ENCODE results near the gene CXorf66. TPM values are rescaled to one million over a fixed set of nuclear protein-coding genes. Genes with fewer than 3 reads are reported as not detected.
"Not testable (repeated sequence)": the region's sequence is repeated elsewhere in the genome, so short reads cannot be mapped to it uniquely, and the experiment has no call there.

CXorf66 gene, protein sequence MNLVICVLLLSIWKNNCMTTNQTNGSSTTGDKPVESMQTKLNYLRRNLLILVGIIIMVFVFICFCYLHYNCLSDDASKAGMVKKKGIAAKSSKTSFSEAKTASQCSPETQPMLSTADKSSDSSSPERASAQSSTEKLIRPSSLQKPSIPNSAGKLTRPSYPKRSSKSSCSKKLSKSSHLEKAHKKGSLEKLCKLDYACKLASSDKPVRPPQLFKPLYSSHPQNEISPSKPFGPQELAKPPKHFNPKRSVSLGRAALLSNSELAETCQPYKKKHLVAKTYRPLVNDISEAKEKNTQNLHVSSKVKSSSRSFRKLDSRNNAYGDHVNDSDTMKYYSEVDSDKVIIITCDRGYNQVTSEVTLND
- total RNA-seq, result not detected

DNA sequence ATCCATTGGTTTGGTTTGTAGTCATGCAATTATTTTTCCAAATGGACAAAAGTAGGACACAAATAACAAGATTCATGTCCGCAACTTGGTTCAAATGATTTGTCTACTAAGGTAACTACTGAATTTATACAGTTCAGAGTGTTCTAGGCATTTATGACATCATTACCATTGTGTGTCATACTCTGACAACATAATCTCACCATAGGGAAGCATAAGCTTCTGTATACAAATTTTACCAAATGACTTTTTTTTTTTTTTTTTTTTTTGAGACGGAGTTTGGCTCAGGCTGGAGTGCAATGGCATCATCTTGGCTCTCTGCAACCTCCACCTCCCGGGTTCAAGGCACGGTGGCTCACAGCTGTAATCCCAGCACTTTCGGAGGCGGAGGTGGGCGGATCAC is at the start of gene CXorf66:
Gene CXorf66 (minus strand): TSS at position 101 of the 400 bp plus-strand sequence. CDS start 25 bp downstream, at position 76.
- no peak for DNase-seq

- no peak for DNase-seq
Measured at GRCh38 chrX:139982856-139983255, 17.5 kb upstream of the CXorf66 start.

DNA sequence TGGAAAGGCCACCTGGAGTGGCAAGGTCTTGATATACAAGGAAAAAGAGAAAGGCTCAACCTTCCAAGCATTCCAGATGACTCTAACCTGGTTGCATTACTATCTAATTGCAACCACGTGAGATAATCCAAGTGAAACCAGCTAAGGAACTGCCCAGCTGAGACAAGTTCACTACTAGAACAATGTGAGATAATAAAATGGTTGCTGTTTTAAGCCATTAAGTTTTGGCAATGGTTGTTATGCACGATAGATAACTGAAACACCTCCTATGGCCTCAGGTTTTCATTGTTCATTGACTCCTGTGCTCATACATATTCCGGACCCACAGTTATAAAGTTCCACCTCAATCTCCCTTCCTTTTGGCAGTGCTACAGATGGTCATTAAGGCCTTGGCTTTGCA is 9.2 kb upstream of the CXorf66 start:
- no peak for DNase-seq

DNA sequence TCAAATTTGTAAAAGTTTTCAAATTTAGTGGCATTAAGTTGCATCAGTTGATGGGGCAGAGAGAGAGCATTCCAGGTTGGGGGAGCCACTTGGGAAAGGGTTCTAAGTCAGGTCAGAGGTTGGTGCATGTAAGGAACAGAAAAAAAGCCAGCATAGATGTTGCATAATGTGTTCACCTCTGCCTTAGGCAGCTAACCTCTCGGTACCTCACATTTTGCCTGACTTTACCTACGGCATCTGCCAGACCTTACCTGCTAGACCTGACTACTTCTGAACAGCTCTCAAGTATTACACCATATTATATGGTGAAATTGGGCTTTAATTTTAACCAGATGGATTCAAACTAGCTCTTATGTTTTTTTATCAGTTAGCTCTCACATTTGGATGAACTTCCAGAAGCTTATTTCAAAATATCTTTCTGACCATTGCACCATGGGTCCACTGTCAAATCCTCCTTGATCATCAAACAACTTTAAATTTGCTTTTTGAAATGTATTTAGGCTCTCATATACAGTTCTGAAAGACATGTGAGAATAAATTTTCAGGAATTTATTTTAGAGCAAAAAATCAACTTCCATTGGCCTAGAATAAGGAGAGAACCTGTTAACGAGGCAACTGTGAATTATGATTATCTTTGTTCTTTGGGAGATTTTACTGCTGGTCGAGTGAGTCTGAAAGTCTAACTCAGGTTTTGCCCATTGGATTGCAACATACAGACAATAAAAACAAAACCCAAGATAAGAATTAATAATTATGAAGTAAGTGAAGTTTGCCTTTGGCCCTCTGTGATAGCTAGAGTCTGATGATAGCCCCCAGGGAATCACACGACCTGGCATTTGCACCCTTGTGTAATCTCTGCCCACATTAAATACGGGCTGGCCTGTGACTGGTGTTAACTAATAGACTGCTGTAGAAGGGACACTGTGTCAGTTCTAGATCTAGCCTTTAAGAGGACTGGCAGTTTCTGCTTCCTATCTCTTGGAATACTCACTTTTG is 7.6 kb upstream of the CXorf66 start:
- DNase-seq, result no peak

DNA sequence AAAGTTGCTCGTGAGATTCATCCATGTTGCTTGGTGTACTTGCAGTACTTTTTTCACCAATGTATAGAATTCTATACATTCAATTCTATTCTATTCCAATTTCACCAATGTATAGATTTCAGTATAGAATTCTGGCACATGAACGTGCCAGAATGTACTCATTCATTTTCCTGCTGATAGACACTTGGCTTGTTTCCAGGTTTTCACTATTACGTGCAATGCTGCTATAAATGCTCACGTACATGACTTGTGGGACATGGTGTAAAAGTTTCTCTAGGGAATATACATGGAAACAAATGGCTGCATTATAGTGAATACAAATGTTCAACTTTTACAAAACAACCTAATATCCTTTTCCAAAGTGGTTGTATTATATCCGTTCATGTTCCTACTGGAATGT is 6.8 kb upstream of the CXorf66 start:
- no peak for DNase-seq

DNA sequence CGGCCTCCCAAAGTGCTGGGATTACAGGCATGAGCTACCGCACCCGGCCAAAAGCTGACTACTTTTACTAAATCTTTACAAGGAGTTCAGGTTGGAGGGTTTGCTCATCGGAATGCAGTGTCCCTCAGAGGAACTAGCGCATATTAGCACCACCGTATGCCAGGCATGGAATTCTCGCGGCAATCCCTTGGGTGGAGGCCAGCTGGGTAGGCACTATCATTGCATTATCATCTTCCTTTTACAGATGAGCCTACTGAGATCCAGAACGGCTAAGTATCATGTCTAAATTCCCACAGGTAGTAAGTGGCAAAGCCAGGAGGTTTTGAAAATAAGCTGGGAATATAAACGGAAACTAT is 6.1 kb upstream of the CXorf66 start:
- no peak for DNase-seq

GRCh38 chrX:139969286-139969685 is 4.0 kb upstream of the CXorf66 start:
- DNase-seq, result no peak

- DNase-seq, result no peak
Measured at GRCh38 chrX:139967750-139968149, 2.4 kb upstream of the CXorf66 start.

GRCh38 chrX:139967300-139967699 is 2.0 kb upstream of the CXorf66 start:
- DNase-seq, result no peak

DNA sequence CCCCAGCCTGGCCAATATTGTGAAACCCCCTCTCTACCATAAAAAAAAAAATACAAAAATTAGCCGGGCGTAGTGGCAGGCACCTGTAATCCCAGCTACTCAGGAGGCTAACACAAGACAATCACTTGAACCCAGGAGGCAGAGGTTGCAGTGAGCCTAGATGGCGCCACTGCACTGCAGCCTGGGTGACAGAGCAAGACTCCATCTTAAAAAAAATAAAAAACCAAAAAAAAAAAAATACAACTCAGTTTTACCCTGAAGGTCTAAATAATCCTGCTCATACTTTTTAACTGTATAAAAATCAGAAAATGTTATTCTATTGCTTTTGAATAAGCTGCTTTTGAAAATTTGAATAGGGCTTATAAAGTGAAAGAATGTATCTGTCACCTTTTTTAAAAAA is 838 bp upstream of the CXorf66 start:
- DNase-seq, result not testable (repeated sequence)

DNA sequence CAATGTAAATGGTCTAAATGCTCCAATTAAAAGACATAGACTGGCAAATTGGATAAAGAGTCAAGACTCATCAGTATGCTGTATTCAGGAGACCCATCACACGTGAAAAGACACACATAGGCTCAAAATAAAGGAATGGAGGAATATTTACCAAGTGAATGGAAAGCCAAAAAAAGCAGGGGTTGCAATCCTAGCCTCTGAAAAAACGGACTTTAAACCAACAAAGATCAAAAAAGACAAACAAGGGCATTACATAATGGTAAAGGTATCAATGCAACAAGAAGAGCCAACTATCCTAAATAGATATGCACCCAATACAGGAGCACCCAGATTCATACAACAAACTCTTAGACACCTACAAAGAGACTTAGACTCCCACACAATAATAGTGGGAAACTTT is 4.2 kb downstream of the CXorf66 start:
- not testable (repeated sequence) for DNase-seq

- DNase-seq, result no peak
Measured at GRCh38 chrX:139949703-139950102, 15.6 kb downstream of the CXorf66 start.

DNA sequence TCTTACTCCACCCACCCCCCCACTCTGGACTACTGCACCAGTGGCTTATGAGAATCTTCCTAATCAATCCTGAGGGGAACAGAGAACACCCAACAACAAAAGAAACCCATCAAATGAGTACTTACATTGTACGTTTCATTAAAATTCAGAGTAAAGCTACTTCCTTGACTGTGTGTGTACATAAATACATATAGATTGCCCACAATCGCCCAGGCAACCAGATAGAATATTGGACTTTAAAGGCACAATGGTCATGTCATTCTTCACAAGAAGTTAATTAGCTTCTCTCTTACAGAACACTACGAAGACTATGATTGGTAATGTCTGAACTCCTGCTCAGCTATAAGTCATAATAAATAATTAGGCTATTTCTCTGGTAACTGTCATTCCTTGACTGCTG is 20.2 kb downstream of the CXorf66 start:
- no peak for DNase-seq

DNA sequence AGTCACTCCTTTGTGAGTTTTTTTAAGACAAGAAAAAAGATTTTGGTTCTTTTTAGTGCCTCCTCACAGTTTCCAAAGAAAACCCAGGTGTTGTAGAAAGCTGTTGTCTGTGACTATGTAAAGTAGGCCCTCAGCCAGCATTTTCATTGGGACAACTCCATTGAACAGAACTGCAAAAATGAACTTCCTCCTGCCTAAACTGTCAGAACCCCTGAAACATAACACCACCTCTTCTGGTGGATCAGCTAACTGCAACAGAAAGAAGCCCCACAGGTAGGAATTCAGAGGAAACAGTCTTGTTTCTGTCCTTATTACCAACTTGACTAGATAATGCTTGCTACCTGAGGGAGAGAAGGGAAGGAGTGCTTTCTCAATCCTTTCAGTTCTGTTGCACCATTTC is 29.1 kb downstream of the CXorf66 start:
- DNase-seq, result no peak

GRCh38 chrX:139933904-139934303 is 31.4 kb downstream of the CXorf66 start:
- no peak for DNase-seq

DNA sequence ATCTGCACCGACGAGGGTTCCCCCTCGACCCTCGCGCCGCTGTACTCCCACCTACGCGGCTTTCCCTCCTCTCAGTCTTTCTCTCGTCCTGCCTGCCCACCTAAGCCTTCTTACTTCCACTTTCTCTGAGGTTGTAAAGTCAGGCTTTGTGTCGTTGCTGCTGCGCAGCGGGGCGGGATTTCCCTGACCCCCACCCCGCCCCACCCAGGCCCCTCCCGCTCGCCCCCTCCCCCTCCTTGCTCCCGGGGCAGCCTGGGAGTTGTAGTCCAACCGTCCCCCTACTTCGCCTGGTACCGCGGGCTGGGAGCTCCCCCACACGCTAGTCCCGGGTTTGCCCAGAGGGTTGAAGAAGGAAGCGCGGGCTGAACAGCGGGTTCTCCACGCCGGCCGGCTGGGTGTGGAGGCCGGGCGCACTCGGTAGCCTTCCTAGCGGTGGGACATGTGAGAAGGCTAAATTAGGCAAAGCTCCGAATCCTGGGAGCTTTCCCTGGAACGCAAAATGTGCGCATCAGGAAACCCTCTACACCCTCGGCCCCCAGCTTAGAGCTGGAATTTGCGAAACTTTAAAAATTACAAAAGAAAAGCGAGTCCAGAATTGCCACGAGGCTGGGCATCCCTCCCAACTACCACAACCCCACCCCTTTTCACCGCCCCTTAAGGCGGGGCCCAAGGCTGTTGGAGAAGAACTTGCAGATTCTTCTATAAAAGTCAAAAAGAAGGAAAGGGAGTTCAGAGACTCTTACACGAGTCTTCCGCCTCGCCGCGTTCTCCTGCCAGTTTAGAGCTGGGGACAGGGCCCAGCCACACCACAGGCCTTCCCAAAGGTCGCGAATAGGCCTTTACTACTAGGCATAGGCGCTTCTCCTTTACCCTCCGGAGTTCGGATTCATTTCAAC is 32.2 kb downstream of the CXorf66 start, which contains the start of gene ATP11C:
Gene ATP11C (minus strand): TSS at position 153 of the 896 bp plus-strand sequence. CDS start 1,011 bp downstream, outside the sequence.
- peak; percentile 73 for DNase-seq

GRCh38 chrX:139932073-139932900 is 33.0 kb downstream of the CXorf66 start:
- peak; percentile 25 for DNase-seq

GRCh38 chrX:139931646-139932072 is 33.7 kb downstream of the CXorf66 start:
- DNase-seq, result peak; percentile 2

- no peak for DNase-seq
Measured at GRCh38 chrX:139930916-139931645, 34.2 kb downstream of the CXorf66 start.

DNA sequence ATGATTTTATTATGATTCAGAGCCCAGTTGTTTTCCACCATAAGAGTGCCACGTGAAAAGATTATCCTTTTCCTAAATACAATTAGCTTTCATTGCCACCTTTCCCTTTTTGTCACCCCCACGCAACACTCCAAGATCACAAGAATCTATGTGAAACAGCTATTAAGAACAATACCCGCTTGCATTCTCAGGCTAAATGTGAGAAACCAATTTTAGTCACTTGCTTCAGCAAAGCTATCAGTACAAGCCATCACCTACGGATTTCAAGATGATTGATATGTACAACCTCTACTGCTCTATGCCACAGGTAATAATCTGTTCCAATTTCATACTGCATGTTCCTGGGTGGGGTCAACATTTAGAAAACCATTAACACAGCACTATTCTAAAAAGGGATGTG is 34.9 kb downstream of the CXorf66 start:
- DNase-seq, result no peak

DNA sequence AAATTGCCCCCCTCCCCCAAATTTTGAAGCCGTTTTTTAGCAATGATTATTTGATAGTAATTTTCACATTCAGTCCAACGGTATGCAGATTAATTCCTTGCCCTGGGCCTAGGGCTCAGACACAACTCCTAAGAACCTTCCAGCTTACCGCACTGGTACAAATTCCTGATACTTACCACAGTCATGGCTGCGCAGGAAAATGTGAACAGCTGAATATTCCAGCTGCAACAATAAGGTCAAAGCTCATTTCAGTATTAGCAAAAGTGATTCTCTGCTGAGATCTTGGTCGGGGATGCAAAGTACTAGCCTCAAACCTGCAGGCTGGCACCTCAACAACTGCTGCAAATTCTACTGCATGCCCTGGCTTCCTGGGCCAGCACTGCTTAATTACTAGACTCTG is 35.4 kb downstream of the CXorf66 start:
- DNase-seq, result no peak

All from effector CD4-positive, alpha-beta T cell (primary cell).